Endothelial cell of umbilical vein (primary cell): ENCODE data around the gene KAT6B.

Experiments used
- EZH2 ChIP-seq: IDR thresholded peaks from 2 replicates; pipeline ENCODE4 v1.6.1; 2012; ENCODE audit warnings: borderline replicate concordance, low read depth, mild to moderate bottlenecking, moderate library complexity, low read length, inconsistent platforms; ENCODE audit not compliant: severe bottlenecking
- JUN ChIP-seq: IDR thresholded peaks from 2 replicates; pipeline ENCODE4 v1.6.1; 2011; ENCODE audit warnings: borderline replicate concordance, low read depth; ENCODE audit not compliant: insufficient read length, insufficient read depth
- POLR2A ChIP-seq: IDR thresholded peaks from 2 replicates; pipeline ENCODE4 v1.6.1; 2012; ENCODE audit warnings: low read depth, mild to moderate bottlenecking, control low read depth, low read length
- TF ChIP-seq, protein P1 (sequence below), 2 donors: IDR thresholded peaks; 1 replicate in 1 of 2; 2 replicates in 1 of 2; pipeline ENCODE4 v1.5.1; 2011; ENCODE audit warnings: low read length in 2 of 2, mild to moderate bottlenecking in 2 of 2, moderate library complexity in 2 of 2, control low read depth in 1 of 2, inconsistent platforms in 1 of 2, low read depth in 1 of 2; ENCODE audit not compliant: insufficient read depth in 1 of 2; ENCODE audit errors: extremely low read depth in 1 of 2

GRCh38 chr10:74982634-74982982 lies 156.2 kb downstream of the KAT6B start:
- TF ChIP-seq, protein P1, sequence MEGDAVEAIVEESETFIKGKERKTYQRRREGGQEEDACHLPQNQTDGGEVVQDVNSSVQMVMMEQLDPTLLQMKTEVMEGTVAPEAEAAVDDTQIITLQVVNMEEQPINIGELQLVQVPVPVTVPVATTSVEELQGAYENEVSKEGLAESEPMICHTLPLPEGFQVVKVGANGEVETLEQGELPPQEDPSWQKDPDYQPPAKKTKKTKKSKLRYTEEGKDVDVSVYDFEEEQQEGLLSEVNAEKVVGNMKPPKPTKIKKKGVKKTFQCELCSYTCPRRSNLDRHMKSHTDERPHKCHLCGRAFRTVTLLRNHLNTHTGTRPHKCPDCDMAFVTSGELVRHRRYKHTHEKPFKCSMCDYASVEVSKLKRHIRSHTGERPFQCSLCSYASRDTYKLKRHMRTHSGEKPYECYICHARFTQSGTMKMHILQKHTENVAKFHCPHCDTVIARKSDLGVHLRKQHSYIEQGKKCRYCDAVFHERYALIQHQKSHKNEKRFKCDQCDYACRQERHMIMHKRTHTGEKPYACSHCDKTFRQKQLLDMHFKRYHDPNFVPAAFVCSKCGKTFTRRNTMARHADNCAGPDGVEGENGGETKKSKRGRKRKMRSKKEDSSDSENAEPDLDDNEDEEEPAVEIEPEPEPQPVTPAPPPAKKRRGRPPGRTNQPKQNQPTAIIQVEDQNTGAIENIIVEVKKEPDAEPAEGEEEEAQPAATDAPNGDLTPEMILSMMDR (IDR thresholded peaks at IDR 0.05; ENCODE audit: extremely low read depth in 1 of 2, insufficient read depth in 1 of 2, low read depth in 1 of 2, low read length in 2 of 2) = no peak
- TF ChIP-seq EZH2 (no peak), POLR2A (no peak), JUN (no peak)
